Neural crest cell (in vitro differentiated cells): ENCODE measurements around the gene PSMB3. TPM values are rescaled to one million over a fixed set of nuclear protein-coding genes. Genes with fewer than 3 reads are reported as not detected.

Source experiments
- DNase-seq: peaks from one replicate; pipeline ENCODE4 v3.0.0; 2021; ENCODE audit warnings: low read depth, mixed read lengths, low spot score
- H3K27ac Mint-ChIP-seq: one replicate; pipeline ENCODE4 v1.8.0; 2021; ENCODE audit warnings: mild to moderate bottlenecking, mixed read lengths; ENCODE audit not compliant: unreplicated experiment
- H3K27me3 Mint-ChIP-seq: 2 replicates; pipeline ENCODE4 v1.8.0; 2021; ENCODE audit warnings: low read depth, mild to moderate bottlenecking, mixed read lengths
- H3K36me3 Mint-ChIP-seq: 2 replicates; pipeline ENCODE4 v1.8.0; 2021; ENCODE audit warnings: low read depth, mild to moderate bottlenecking, mixed read lengths
- H3K4me1 Mint-ChIP-seq: 2 replicates; pipeline ENCODE4 v1.8.0; 2021; ENCODE audit warnings: mixed read lengths
- H3K4me3 Mint-ChIP-seq: one replicate; pipeline ENCODE4 v1.8.0; 2021; ENCODE audit warnings: mild to moderate bottlenecking, mixed read lengths
- H3K9me3 Mint-ChIP-seq: 2 replicates; pipeline ENCODE4 v1.8.0; 2021; ENCODE audit warnings: mixed read lengths
- CTCF ChIP-seq: fragments of 200-600 bp; sonication (generic); conservative IDR thresholded peaks from 2 replicates; pipeline ENCODE4 v1.5.0; 2021; ENCODE audit warnings: antibody characterized with exemption, mild to moderate bottlenecking
- total RNA-seq: library from RNA; stranded (reverse); gene quantifications from 2 replicates; pipeline ENCODE4 v1.2.1, GENCODE V29; 2021

The PSMB3 gene
- total RNA-seq, 1 donor from 2014 or later: 193 TPM

- Mint-ChIP-seq H3K4me1 (peaks cover 38% of the 10 kb centered on the region), H3K4me3 (no peak overlapping the region), H3K27me3 (no peaks in the 10 kb centered on the region), H3K36me3 (peaks cover 7% of the 10 kb centered on the region), H3K9me3 (no peaks in the 10 kb centered on the region), H3K27ac (no peak overlapping the region)
- TF ChIP-seq CTCF: no peak
- no peak for DNase-seq
Observed at GRCh38 chr17:38740044-38740443, 12.5 kb upstream of the PSMB3 start.

DNA sequence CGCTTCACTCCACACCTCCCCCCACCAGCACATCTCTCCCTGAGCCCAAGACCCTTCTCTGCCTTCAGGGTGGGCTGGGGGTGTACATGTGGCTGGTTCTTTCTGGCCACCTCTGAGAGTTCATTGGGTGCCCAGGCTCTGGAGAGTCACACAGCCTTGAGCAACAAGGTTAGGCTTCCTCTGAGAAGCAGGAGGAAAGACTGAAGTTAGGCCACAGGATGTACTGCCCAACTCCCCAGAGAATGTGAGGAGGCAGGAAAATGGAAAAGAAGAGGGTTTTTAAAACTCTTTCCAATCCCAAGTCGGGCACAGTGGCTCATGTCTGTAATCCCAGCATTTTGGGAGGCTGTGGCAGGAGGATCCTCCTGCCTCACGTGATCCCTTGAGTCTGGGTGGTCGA lies 11.7 kb upstream of the PSMB3 start:
- Mint-ChIP-seq H3K4me3 (peak overlapping the region; percentile 31), H3K4me1 (peaks cover 43% of the 10 kb centered on the region), H3K27me3 (no peaks in the 10 kb centered on the region), H3K9me3 (no peaks in the 10 kb centered on the region), H3K27ac (no peak overlapping the region), H3K36me3 (peaks cover 7% of the 10 kb centered on the region)
- no peak for TF ChIP-seq CTCF
- no peak for DNase-seq

DNA sequence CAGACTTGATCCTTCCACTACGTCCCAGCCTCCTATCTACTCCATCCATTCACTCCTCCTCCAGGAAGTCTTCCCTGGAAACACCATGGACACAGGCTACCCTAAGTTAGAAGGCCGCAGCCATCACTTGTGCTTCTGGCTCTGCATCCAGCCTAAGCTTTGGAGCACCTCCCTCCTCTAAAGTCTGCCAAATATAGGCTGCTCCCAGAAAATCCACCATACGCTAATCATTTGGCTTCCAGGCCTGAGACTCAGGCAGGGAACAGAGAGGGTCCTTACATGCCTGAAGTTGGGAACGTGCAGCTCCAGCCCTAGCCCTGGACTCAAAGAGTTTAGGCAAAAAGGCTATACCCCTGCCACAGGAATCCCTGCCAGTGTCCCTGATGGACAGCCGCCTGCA lies 11.1 kb upstream of the PSMB3 start:
- no peak for TF ChIP-seq CTCF
- Mint-ChIP-seq H3K9me3 (no peaks in the 10 kb centered on the region), H3K4me1 (peaks cover 50% of the 10 kb centered on the region), H3K27ac (no peak overlapping the region), H3K27me3 (no peaks in the 10 kb centered on the region), H3K36me3 (peaks cover 7% of the 10 kb centered on the region), H3K4me3 (peak overlapping the region; percentile 31)
- DNase-seq: no peak

- TF ChIP-seq CTCF: no peak
- peaks cover 7% of the 10 kb centered on the region for H3K36me3 Mint-ChIP-seq
- H3K4me3 Mint-ChIP-seq: peak overlapping the region; percentile 76
- H3K9me3 Mint-ChIP-seq: no peaks in the 10 kb centered on the region
- no peaks in the 10 kb centered on the region for H3K27me3 Mint-ChIP-seq
- peak overlapping the region; percentile 81 for H3K27ac Mint-ChIP-seq
- H3K4me1 Mint-ChIP-seq: peaks cover 55% of the 10 kb centered on the region
- no peak for DNase-seq
Observed at GRCh38 chr17:38741921-38742410, 10.6 kb upstream of the PSMB3 start.

DNA sequence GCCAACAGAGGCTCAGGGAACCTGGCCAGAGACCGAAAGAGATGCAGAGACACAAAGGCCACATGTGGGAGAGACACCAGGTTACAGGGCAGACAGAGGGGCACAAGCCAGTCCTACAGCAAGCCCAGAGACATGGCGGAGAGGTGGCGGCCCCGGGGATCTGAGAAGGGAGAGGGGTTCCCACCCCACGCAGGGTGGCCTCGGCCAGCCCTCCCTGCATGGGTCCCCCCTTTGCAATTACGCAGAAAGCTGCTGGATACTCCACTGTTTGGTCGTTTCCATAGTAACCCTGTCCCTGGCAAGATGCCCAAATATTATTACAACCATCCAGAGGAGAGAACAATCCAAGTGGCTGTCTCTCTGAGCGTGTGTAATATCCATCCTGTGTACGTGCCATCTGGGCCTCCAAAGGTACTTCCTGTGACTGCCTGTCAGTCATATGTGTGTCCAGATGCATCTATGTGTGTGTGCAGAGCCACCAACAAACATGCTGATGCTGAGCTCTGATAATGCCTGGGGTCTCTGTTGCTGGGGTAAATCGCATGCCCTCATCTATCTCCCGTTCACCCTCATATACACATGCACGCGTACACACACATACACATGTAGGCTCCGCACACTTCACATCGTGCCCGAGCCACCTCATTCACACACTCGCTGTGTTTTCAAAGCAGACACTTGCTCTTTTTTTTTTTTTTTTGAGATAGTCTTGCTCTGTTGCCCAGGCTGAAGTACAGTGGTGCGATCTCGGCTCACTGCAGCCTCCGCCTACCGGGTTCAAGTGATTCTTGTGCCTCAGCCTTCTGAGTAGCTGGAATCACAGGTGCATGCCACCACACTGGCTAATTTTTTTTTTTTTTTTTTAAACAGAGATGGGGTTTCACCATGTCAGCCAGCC lies 9.9 kb upstream of the PSMB3 start:
- TF ChIP-seq CTCF: no peak
- Mint-ChIP-seq H3K4me1 (peaks cover 55% of the 10 kb centered on the region), H3K36me3 (peaks cover 7% of the 10 kb centered on the region), H3K4me3 (peak overlapping the region; percentile 76), H3K27me3 (no peaks in the 10 kb centered on the region), H3K9me3 (no peaks in the 10 kb centered on the region), H3K27ac (peak overlapping the region; percentile 90)
- DNase-seq: no peak
